C4-2B (cell line): ENCODE data around the gene TNNT3.

ENCODE experiments used
- ZFX ChIP-seq: fragments of 450-650 bp; IDR thresholded peaks from 2 replicates; pipeline ENCODE4 v1.6.1; 2017
- TF ChIP-seq, protein P1 (sequence below): fragments of 450-650 bp; conservative IDR thresholded peaks from 2 replicates; pipeline ENCODE4 v1.5.1; 2017; ENCODE audit warnings: mild to moderate bottlenecking

DNA sequence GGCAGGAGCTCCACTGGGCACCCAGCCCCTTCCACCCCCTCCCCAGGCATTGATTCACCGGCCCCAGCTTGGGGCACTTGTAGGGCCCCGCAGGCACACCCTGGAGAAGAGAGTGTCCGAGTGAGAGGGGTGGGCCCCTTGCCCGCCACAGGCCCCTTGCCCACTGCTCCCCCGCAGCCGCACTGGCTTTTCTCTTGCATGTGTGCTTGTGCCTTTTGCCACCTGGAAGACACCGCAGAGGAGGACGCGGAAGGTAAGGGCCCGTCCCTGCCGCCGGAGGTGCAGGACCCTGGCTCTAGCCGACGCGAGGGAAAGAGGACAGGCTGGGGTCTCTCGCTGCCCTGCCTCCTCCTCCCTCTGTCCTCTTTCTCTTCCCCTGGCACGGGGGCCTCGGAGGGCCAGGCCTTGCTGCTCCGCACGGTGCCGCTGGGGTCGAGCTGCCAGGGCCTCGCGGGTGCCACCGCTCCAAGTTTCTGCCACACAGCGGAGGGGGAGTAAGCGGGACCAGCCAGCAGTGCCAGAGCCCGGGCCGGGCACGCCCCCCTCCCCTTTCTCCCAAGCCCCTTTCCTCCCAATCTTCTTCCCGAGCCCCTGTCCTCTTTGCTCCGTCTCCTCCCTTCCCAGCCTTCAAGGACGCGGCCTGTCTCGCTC lies 9.5 kb downstream of the TNNT3 start:
- TF ChIP-seq, protein P1, sequence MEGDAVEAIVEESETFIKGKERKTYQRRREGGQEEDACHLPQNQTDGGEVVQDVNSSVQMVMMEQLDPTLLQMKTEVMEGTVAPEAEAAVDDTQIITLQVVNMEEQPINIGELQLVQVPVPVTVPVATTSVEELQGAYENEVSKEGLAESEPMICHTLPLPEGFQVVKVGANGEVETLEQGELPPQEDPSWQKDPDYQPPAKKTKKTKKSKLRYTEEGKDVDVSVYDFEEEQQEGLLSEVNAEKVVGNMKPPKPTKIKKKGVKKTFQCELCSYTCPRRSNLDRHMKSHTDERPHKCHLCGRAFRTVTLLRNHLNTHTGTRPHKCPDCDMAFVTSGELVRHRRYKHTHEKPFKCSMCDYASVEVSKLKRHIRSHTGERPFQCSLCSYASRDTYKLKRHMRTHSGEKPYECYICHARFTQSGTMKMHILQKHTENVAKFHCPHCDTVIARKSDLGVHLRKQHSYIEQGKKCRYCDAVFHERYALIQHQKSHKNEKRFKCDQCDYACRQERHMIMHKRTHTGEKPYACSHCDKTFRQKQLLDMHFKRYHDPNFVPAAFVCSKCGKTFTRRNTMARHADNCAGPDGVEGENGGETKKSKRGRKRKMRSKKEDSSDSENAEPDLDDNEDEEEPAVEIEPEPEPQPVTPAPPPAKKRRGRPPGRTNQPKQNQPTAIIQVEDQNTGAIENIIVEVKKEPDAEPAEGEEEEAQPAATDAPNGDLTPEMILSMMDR = no peak
- no peak for TF ChIP-seq ZFX
